Left hindlimb (tissue), 1 donor: Measurements from ENCODE around the gene RGS9.
"Not testable (repeated sequence)": the region's sequence is repeated elsewhere in the genome, so short reads cannot be mapped to it uniquely, and the experiment has no call there.

ENCODE experiments used
- DNase-seq: peaks from one replicate; pipeline ENCODE4 v3.0.0-alpha.2; 2018

Gene RGS9

DNA sequence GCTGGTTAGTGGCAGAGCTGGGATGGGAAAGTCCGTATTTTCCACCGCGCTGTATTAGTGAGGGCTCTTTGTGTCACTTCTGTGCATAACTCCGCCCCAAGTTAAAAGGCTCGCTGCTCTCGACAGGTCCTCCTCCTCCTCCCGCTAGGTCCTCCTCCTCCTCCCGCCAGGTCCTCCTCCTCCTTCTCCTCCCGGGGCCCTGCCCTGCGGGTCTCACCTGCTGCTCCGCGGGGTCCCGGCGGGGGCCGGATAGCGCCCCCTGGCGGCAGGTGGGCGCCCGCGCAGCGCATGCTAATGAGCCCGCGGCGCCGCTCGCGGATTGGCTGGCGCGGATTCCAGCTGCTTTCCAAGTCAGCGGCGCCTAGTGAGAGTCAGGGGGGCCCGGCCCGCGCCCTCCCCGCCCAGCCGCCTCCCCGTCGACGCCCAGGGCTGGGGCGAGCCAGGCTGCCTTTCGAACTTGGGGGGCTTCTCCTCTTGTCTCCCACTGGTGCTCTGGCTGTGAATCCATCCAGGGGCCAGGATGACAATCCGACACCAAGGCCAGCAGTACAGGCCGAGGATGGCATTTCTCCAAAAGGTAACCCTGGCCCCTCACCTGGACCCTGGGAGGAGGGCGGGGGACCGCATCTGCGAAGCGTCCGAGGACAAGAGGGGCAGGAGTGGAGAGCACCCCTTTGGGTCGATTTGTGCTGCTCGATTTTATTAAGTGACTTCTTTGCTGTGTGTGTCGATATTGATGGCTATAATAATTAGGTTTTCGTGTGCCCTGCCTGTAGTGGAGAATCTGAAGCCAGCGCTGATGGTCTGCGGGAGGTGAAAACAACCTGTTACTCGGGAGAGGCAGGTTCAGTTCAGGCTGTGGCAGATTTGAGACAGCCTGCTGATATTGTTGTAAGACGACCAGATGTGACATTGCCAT is at the start of gene RGS9:
RGS9 (plus strand) TSS at position 350 of the 919 bp plus-strand sequence; CDS start at position 521, 171 bp downstream.
- DNase-seq = peak; percentile 83

DNA sequence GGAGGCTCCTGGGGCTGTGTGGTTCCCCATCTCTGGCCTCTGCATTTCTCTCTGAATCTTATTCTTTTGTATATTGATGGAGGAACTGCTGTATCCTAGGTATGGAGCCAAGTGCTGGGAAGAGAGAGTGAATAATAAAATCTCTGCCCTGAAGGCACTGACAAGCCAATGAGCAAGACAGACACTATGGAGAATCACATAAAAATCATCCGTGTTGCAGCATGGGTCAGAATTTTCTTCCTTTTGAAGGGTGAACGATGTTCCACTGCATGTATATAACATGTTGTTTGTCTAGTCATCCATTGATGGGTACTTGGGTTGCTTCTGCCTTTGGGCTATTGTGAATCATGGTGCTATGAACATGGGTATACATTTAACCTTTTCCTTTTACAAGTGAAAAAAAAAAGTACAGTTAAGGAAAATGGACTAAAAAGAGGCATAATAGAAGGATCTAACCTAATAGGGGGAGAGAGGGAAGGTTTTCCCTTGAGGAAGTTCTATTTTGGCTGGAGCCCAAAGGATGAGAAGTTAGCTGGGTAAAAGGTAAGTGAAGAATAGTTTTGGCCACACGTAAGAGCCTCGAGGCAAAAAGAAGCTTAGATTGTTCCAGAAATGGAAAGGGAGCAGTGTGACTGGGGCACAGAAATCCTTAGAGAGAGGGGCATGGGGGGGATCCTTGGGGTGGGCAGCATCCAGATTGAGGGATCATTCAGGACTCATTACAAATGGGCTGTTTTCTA is 48.4 kb upstream of the RGS9 start:
- no peak for DNase-seq

DNA sequence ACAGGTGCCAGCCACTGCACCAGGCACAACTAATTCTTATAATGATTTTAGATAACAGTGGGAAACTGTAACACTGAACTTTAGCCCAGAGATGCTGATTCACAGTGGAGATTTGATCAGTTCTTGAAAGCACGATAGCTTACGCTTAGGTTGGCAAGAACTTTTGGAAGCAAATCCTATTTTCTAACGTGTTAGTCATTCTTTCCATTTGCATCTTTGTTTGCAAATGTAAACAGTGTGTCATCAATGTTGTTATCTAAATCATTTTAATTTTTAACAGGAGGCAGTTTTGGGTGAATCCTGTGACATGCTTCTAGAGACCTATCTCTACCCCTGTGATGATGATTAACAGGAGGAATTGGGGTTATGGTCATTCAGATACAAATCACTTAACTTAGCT is 44.9 kb upstream of the RGS9 start:
- no peak for DNase-seq

DNA sequence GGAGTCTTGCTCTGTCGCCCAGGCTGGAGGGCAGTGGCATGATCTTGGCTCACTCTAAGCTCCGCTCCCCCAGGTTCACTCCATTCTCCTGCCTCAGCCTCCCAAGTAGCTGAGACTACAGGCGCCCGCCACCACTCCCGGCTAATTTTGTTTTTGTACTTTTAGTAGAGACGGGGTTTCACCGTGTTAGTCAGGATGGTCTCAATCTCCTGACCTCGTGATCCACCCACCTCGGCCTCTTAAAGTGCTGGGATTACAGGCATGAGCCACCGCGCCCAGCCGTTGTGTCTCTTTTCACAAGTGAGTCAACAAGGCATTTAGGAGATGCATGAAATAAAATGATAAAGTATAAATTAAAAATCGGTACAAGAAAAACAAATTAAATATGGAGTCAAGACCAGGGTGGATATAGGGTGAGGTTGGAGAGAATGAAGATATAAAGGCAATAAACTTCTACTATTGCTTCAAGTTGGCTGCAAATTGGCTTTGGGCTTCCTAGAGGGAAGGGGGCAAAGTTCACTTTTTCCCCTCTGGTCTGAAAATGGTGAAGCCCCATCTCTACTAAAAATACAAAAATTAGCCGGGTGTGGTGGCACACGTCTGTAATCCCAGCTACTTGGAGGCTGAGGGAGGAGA is 44.3 kb upstream of the RGS9 start:
- not testable (repeated sequence) for DNase-seq

DNA sequence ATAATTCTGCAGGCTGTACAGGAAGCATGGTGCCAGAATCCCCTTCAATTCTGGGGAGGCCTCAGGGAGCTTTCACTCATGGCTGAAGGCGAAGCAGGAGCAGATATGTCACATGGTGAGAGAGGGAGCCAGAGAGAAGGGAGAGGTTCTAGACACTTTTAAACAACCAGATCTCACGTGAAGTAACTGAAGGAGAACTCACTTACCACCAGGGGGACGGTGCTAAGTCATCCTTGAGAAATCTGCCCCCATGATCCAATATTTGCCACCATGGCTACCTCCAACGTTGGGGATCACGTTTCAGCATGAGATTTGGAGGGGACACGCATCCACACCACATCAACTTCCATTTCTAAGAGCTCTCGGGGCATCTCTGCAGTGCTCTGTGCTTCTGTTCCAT is 43.2 kb upstream of the RGS9 start:
- DNase-seq = no peak

DNA sequence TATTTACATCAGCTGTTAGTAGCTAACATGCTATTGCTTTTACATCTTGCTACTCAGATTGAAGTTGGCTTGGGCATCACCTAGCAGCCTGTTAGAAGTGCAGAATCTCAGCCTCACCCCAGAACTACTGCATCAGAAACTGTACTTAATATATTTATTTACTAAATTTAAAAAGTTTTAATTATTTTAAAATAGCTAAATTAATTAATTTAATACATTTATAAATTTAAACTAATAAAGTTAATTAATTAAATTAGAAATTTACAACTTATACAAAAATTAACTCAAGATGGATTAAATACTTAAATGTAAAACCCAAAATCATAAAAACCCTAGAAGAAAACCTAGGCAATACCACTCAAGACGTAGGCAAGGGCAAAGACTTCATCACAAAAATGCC is 41.7 kb upstream of the RGS9 start:
- no peak for DNase-seq

DNA sequence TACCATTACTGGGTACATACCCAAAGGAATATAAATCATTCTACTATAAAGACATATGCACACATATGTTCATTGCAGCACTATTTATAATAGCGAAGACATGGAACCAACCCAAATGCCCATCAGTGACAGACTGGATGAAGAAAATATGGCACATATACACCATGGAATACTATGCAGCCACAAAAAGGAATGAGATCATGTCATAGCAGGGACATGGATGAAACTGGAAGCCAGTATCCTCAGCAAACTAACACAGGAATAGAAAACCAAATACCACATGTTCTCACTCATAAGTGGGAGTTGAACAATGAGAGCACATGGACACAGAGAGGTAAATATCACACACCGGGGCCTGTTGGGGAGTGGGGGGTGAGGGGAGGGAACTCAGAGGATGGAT is 40.8 kb upstream of the RGS9 start:
- DNase-seq = not testable (repeated sequence)

DNA sequence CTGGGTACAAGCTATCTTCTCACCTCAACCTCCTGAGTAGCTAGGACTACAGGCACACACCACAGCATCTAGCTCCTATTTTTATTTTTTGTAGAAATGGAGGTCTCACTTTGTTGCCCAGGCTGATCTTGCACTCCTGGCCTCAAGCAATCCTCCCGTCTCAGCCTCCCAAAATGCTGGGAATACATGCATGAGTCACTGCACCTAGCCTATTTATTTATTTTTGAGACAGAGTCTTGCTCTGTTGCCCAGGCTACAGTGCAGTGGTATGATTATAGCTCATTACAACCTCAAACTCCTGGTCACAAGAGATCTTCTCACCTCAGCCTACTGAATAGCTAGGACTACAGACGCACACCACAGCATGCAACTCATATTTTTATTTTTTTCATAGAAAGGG is 40.1 kb upstream of the RGS9 start:
- no peak for DNase-seq

DNA sequence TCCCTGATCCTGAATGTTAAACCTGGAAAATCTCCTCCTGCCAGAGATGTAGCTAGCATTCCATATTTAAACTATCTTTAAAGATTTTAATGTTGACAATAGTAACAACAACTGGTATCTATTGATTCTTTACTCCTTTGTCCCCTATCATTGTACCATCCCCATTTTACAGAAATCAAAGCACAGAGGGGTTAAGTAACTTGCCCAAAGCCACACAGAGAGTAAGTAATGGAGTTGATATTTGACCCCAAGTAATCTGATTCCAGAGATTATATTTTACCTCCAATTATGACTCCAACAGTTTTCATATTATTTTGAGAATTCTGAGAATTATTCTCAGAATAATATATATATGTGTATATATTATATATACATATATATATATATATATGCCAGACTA is 37.7 kb upstream of the RGS9 start:
- no peak for DNase-seq

DNA sequence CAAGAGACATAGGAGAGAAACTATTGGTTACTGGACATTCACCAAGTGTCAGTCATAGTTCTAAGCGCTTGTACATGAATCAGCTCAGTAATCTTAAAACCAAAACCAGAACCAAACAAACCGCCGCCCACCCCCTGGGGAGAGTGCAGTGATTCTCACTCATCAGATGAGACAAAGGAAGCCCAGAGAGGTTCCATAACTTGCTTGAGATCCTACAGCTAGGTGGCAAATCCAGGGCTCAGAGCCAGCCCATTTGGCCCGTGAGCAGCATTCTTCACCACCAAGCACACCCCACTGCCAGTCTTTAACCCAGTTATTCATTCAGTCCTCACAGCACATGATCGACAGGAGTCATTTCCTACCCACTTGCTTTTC is 37.2 kb upstream of the RGS9 start:
- DNase-seq = no peak

DNA sequence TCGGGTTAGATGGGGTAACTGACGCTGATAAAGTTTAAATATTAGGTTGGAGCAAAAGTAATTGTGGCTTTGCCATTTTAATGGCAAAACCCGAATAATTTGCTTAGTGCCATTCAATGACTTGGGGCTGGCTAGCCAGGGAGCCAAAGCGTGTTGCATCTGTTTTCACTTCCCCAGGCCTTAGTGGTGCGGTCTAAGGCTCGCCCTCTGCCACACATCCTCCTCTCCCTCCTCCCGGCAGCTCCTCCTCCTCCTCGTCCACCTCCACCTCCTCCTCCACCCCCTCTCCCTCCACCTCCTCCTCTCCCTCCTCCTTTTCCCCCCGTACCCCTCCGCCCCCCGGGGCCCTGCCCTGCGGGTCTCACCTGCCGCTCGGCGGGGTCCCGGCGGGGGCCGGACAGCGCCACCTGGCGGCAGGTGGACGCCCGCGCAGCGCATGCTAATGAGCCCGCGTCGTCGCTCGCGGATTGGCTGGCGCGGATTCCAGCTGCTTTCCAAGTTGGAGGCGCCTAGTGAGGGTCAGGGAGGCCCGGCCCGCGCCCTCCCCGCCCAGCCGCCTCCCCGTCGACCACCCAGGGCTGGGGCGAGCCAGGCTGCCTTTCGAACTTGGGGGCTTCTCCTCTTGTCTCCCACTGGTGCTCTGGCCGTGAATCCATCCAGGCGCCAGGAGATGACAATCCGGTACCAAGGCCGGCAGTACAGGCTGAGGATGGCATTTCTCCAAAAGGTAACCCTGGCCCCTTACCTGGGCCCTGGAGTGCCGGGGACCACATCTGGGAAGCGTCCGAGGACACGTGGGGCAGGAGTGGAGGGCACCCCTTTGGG is 36.6 kb upstream of the RGS9 start:
- DNase-seq = peak; percentile 86

DNA sequence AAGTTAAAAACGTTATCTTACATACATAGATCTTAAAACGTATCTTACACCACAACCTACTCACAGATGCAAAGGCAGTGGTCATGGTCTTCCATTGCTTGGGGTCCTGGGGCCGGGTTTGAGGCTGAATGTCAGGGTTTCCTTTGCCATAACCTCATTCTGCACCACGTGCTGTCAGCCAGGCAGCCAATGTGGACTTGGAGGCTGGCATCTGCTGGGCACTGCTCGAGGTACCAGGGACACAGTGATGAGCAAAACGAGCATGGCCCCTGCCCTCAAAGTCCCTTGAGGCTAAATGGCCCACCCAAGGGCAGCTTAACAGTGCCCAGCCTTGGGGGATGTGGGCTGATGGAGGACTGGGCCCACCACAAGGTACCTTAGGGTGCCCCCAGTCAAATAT is 35.8 kb upstream of the RGS9 start:
- DNase-seq = no peak

DNA sequence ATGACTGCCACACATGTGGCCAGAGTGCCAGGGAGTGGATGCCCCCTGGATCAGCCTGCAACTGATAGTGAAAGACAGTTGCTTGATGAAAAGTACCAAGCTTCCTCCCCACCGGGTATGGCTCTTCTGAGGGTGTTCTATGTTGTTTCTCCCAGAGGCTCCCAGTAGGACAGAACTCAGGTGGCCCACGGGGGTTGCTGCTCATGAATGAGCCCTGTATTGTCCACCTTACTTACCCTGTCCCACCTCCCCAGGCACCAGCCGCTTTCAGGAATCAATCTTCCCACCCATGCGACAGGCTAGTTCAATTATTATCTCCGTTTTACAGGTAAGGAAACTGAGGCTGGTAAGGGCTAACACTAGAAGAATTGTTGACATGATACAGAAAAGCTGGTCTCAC is 34.9 kb upstream of the RGS9 start:
- no peak for DNase-seq

DNA sequence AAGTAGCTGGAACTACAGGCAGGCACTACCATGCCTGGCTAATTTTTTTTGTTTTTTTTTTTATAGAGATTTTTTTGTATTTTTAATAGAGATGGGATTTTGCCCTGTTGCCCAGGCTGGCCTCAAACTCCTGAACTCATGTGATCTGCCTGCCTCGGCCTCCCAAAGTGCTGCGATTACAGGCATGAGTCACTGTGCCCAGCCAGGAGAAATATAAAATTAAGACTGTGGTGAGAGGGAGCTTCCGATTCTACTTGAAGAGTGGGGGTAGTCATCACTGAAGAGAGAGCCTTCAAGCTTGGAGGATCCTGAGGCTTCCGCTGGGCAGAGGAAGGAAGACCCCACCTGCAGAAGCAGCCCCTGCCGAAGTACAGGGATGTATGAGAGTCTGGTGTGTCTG is 34.4 kb upstream of the RGS9 start:
- DNase-seq = no peak

DNA sequence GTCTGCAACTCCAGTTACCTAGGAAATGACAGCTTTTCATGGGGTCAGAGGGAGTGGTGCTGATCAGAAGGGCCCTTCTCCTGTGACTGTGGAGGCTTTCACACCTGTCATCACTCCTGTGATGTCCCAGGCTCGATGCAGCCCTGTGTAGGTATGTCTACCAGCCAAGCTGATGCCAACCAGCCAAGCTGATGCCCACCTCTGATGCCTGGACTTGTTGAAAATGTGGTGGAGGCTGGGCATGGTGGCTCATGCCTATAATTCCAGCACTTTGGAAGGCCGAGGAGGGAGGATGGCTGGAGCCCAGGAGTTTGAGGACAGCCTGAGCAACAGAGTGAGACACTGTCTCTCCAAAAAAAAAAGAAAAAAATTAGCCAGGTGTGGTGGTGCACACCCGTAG is 33.7 kb upstream of the RGS9 start:
- no peak for DNase-seq

DNA sequence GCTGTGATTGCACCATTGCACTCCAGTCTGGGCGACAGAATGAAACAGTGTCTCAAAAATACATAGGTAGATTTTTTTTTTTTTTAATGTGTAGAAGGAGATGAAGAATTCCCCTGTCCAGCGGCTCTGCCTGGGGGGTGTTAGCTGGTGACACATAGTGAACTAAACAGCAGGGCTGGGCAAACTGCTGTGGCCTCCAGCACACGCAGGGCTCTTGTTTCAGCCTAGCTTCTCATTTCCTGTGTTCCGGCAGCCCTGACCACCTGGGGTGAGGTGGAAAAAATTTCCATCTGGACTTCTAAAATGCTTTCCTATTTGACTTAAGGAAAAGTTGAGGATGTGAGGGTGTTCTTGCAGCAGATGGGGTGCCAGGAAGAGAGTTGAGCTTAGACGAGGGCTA is 33.3 kb upstream of the RGS9 start:
- no peak for DNase-seq

DNA sequence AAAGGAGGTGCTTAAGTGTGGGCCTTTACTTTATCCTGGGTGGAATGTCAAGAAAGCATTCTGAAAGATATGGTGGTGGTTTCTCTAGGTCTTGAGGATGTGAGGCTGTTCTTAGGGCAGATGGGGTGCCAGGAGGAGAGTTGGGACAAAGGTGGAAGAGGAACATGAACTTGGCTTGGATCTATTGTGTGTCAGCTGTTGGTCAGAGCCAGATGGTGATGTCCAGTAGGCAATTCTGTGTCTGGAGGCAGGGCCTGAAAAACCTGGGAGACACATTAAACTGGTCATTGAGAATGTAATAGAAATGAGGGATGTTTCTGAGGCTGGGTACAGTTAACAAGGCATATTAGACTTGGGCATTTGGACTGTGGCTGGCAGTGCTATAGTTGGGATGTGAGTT is 32.6 kb upstream of the RGS9 start:
- no peak for DNase-seq

DNA sequence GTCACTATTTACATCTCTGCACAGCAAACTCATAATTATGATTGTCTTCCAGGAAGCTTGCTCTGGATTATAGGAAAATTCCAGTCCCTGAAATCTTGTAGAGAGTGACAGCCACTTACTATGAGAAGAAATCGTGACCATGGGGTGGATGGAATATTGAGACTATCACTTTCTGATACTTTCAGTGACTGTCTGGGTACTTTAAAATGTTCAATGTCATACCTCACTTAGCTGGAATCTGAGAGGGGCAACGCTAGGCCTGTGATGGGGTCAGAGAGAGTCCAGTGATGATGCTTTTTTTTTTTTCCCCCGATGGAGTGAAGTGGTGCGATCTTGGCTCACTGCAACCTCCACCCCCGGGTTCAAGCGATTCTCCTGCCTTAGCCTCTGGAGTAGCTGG is 32.2 kb upstream of the RGS9 start:
- DNase-seq = no peak

DNA sequence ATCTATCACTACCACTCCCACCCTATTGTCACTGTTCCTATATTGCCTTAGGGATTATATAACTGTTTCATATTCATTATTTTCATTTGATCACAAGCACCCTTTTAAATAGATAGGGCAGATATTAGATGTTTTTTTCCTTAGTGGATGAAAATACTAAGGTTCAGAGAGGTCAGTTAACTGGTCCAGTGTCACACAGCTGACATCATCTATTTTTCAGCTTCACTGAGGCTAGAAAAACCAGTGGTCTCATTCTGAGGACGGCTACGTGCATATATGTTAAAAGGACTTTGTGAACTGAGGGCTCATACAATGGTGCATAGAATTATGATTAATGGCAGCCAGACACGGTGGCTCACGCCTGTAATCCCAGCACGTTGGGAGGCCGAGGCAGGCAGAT is 29.0 kb upstream of the RGS9 start:
- no peak for DNase-seq

DNA sequence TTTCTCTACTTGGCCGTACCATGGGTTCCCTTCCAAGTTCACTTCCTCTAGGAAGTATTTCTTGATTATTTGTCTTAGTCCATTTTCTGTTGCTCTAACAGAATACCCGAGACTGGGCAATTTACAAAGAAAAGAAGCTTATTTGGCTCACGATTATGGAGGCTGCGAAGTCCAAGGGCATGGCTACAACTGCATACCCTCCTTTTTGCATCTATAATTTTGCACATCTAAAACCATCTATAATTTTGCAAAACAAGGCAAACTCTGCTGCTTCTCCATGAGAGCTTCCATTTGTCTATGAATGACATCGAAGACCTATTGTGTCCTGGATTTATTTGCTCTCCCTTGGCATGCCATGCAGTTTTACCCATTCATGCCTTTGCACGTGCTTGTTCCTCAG is 27.6 kb upstream of the RGS9 start:
- DNase-seq = no peak

DNA sequence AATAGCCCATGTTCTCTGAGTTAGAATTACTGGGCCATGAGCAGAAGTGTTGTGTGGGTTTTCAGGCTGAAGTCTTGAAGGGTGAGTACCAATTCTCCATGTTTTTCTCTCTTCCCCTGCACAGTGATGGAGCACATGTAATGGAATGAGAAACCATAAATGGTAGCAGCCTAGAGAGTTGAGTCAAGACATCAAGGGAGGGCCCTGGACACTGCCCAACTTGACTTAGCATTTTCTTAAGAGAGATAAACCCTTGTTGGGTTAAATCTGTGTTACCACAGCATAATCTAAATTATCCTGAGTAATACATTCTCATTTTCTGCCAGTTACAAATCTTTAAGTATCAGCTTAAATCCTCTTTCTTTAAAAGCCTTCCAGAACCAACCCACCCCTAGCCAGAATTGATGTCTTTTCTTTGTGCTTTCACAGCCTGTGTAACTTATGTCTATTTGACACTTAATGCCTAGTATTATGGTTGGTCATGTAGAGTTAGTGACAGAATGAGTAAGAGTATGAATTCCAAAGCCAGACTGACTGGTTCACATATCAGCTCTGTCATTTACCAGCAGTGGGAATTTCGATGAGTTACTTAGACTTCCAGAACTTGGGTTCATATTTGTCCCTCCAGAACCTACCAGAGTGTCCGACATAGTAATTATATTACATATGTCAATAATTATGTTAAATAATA is 27.0 kb upstream of the RGS9 start:
- DNase-seq = no peak

DNA sequence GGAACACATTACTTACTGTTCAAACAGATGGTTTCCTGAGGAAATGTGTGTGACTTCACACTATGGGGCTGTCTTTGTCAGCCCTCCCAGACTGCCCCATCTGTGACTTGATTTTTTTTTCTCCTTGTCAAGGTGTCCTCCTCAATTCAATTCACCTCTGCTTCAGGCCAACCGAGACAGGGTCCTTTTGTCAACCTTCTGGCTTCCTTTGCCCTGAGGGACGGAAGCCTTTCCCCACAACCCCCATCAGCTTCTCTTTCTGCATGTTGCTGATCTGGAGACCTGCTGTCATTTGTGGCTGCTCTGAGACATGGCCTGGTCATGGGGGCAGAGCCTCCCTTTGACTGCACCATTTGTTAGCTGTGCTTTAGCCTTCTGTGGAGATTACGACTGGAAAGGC is 21.3 kb upstream of the RGS9 start:
- no peak for DNase-seq
